LNCaP clone FGC (cell line): ENCODE measurements around the gene EIF3B.
A peak's percentile ranks its signal among the peaks of the same experiment; 100 is the strongest.

Experiments used
- DNase-seq: peaks from one replicate; pipeline ENCODE4 v3.0.0-alpha.2; 2011; ENCODE audit warnings: low read depth
- H3K4me3 ChIP-seq: 2 replicates; pipeline ENCODE4 v1.5.1; 2011; ENCODE audit warnings: mild to moderate bottlenecking, low read depth, low read length, control low read depth
- CTCF ChIP-seq: IDR thresholded peaks from 2 replicates; pipeline ENCODE4 v1.5.1; 2012; ENCODE audit warnings: mild to moderate bottlenecking; ENCODE audit not compliant: control insufficient read depth, insufficient read depth; ENCODE audit errors: extremely low read depth

The EIF3B gene

DNA sequence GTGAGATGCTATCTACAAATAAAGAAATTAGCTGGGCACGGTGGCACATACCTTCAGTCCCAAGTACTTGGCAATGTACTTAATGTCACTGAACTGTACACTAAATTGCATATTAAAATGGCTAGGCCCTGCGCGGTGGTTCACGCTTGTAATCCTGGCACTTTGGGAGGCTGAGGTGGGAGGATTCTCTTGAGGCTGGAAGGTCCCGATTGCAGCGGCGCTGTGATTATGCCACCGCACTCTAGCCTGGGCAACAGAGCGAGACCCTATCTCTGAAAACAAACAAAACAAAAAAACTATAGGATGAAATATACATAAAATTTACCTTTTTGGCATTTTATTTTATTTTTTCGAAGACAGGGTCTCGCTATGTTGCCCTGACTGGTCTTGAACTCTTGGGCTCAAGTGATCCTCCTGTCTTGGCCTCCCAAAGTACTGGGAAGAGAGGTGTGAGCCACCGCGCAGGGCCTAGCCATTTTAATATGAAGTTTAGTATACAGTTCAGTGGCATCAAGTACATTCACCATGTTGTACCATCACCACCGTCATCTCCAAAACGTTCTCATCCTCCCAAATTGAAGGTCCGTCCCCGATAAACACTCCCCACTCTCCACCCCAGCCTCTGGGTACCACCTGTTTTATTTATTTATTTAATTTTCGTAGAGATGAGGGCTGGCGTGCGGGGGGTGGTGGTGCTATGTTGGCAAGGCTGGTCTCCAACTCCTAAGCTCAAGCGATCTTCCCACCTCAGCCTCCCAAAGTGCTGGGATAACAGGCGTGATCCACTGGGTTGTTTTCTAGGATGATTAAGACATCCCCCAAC, 1.3 kb upstream of the EIF3B start:
- H3K4me3 ChIP-seq, result peak overlapping the region; percentile 77
- no peak for DNase-seq
- no peak for TF ChIP-seq CTCF

DNA sequence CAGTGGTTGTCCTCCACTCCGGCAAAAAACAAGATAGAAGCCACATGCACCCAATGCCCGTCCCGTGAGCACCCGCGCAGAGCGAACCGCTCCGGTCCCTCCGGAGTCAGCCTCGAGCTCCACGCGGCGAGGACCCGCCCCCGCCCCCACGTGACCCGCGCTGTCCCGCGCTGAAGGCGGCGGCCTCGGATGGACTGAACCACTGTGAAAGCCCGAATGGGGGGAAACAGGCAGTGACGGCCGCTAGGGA, 766 bp upstream of the EIF3B start:
- no peak for TF ChIP-seq CTCF
- H3K4me3 ChIP-seq, result peak overlapping the region; percentile 77
- DNase-seq, result peak; percentile 68

DNA sequence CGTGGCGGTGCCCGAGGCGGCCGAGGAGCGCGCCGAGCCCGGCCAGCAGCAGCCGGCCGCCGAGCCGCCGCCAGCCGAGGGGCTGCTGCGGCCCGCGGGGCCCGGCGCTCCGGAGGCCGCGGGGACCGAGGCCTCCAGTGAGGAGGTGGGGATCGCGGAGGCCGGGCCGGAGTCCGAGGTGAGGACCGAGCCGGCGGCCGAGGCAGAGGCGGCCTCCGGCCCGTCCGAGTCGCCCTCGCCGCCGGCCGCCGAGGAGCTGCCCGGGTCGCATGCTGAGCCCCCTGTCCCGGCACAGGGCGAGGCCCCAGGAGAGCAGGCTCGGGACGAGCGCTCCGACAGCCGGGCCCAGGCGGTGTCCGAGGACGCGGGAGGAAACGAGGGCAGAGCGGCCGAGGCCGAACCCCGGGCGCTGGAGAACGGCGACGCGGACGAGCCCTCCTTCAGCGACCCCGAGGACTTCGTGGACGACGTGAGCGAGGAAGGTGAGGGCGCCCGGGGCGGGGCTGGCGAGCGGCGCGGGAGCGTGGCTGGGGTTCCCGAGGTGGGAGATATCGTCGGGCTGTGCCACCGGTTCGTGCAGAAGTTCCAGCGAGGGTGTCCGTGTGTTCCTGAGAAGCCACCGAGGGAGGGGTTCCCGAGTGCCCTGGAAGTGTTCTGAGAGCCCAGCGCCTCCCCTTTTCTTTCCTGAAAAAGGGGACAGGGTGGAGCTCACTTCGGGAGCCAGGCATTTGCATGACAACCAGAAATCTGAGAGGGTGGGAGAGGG, 495 bp downstream of the EIF3B start:
- TF ChIP-seq CTCF, result no peak
- H3K4me3 ChIP-seq, result peak overlapping the region; percentile 77
- no peak for DNase-seq

- peak overlapping the region; percentile 77 for H3K4me3 ChIP-seq
- no peak for DNase-seq
- TF ChIP-seq CTCF, result no peak
Measured at GRCh38 chr7:2355705-2356008, 1.0 kb downstream of the EIF3B start.

DNA sequence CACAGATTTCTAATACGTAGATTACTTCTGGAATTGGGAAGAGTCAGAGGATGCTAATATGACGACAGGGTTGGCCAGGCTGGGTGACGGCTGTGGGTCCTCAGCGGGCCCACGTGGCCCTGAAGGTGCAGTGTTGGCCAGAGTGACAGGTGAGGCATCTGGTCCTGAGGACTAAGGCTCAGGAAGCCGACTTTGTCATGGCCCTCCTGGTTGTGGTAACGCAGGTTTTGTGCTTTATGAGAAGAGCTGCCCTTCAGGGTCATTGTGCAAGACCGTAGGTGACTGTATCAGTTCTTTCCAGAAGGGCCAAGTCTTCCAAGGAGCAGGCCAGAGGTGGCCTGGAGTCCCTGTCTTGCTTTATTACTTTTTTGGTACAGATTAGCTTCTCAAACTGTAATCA, 2.5 kb downstream of the EIF3B start:
- peak; percentile 30 for DNase-seq
- TF ChIP-seq CTCF, result no peak
- H3K4me3 ChIP-seq, result peak overlapping the region; percentile 77

GRCh38 chr7:2357571-2357970, 2.9 kb downstream of the EIF3B start:
- no peak overlapping the region; the same call in 1 of the 2 replicates for H3K4me3 ChIP-seq
- no peak for TF ChIP-seq CTCF
- no peak for DNase-seq
